K562 (cell line): ENCODE measurements around the gene DLX2. TPM values are rescaled to one million over a fixed set of nuclear protein-coding genes. Genes with fewer than 3 reads are reported as not detected.

Experiments used
- ATAC-seq: fragments of 200-7000 bp; cut with Tn5 transposase; 3 replicates; pipeline ENCODE4 v1.9.1; 2020; ENCODE audit warnings: moderate library complexity
- BruUV-seq: library from RNA; stranded (reverse); fragments of 400-500 nt; replicated peaks from 2 replicates; lab custom pipeline; 2021; lab: Mats Ljungman, UMichigan
- CTCF ChIA-PET: fragments of 300-600 bp; formaldehyde crosslinking; extraction: SDS; loops from one replicate; lab custom pipeline; 2021; ENCODE audit warnings: low intra/inter-chr PET ratio; lab: Yijun Ruan, JAX
- POLR2A ChIA-PET: fragments of 300-600, 350-650 bp; sonication (Branson Sonifier 250); formaldehyde crosslinking; extraction: SDS; loops from one replicate; lab custom pipeline; 2021; ENCODE audit warnings: antibody characterized with exemption, inconsistent platforms; lab: Yijun Ruan, JAX
- DNase-seq, 4 experiments: peaks; one replicate each; pipeline versions ENCODE4 v3.0.0 to v3.0.0-alpha.2; 2011 to 2018; ENCODE audit warnings: low spot score in 3 of 4, mixed read lengths in 3 of 4; ENCODE audit errors: extremely low read depth in 1 of 4
- FAIRE-seq: peaks from 2 replicates; lab custom pipeline; 2011; peaks lifted over from hg19 to GRCh38; lab: Jason Lieb, UNC
- H2AFZ ChIP-seq: 2 replicates; pipeline ENCODE4 v1.6.0; 2011; ENCODE audit warnings: low read depth, low read length, control low read depth, inconsistent platforms
- H3K27ac ChIP-seq: fragments of 200-600 bp; 3 replicates; pipeline ENCODE4 v1.8.0; 2011; ENCODE audit warnings: low read depth, mild to moderate bottlenecking, control low read depth, inconsistent platforms, low read length, moderate library complexity, mixed read lengths; ENCODE audit errors: extremely low read depth
- H3K27me3 ChIP-seq, 2 experiments: fragments of 300-600 bp in 1 of 2; 2 replicates in 1 of 2; 3 replicates in 1 of 2; pipeline versions ENCODE4 v1.6.0 to v1.8.0; 2011; ENCODE audit warnings: inconsistent platforms in 2 of 2, low read length in 2 of 2, mild to moderate bottlenecking in 1 of 2, mixed read lengths in 1 of 2, moderate library complexity in 1 of 2; ENCODE audit not compliant: control insufficient read depth in 2 of 2, insufficient read depth in 2 of 2
- H3K36me3 ChIP-seq: fragments of 300-600 bp; 3 replicates; pipeline ENCODE4 v1.8.0; 2011; ENCODE audit warnings: mild to moderate bottlenecking, low read length, inconsistent platforms; ENCODE audit not compliant: control insufficient read depth, insufficient read depth
- H3K4me1 ChIP-seq, 2 experiments: fragments of 200-600 bp in 1 of 2; replicated peaks in 1 of 2; 2 replicates in 1 of 2; 3 replicates in 1 of 2; pipeline versions ENCODE4 v1.5.1 to v1.8.0; 2011; ENCODE audit warnings: inconsistent platforms in 2 of 2, low read length in 2 of 2, mild to moderate bottlenecking in 1 of 2, mixed read lengths in 1 of 2, moderate library complexity in 1 of 2; ENCODE audit not compliant: control insufficient read depth in 2 of 2, insufficient read depth in 2 of 2
- H3K4me2 ChIP-seq: 2 replicates; pipeline ENCODE4 v1.6.1; 2011; ENCODE audit warnings: low read length, control low read depth, inconsistent platforms, mixed read lengths; ENCODE audit not compliant: insufficient read depth
- H3K4me3 ChIP-seq: fragments of 200-600 bp; sonication (generic), shearing (Covaris generic); 2 replicates; pipeline ENCODE4 v1.5.1; 2016; ENCODE audit warnings: control low read depth, inconsistent platforms
- H3K79me2 ChIP-seq: fragments of 200-600 bp; 3 replicates; pipeline ENCODE4 v1.8.0; 2011; ENCODE audit warnings: low read length, inconsistent platforms; ENCODE audit not compliant: control insufficient read depth, insufficient read depth
- H3K9ac ChIP-seq, 2 experiments: 2 replicates each; pipeline versions ENCODE4 v1.6.0 to v1.6.1; 2011; ENCODE audit warnings: low read depth in 2 of 2, low read length in 2 of 2, control low read depth in 1 of 2, inconsistent platforms in 1 of 2, mild to moderate bottlenecking in 1 of 2, mixed read lengths in 1 of 2; ENCODE audit not compliant: insufficient read depth in 1 of 2
- H3K9me1 ChIP-seq: one replicate; pipeline ENCODE4 v1.6.0; 2011; ENCODE audit warnings: inconsistent platforms, mild to moderate bottlenecking, low read length, moderate library complexity; ENCODE audit not compliant: control insufficient read depth, insufficient read depth
- H3K9me3 ChIP-seq: replicated peaks from 2 replicates; pipeline ENCODE4 v1.5.1; 2011; ENCODE audit warnings: low read depth, low read length, inconsistent platforms; ENCODE audit not compliant: control insufficient read depth, insufficient read depth
- H4K20me1 ChIP-seq: replicated peaks from 2 replicates; pipeline ENCODE4 v1.6.1; 2011; ENCODE audit warnings: low read length, inconsistent platforms, mixed read lengths; ENCODE audit not compliant: control insufficient read depth, insufficient read depth
- EWSR1 ChIP-seq: fragments of 450-650 bp; IDR thresholded peaks from 2 replicates; pipeline ENCODE4 v1.6.1; 2018; ENCODE audit warnings: borderline replicate concordance, mild to moderate bottlenecking, low read depth, moderate library complexity; ENCODE audit not compliant: partially characterized antibody
- MEF2D ChIP-seq: conservative IDR thresholded peaks from 2 replicates; pipeline ENCODE4 v1.6.1; 2016; ENCODE audit warnings: low read depth, missing genetic modification characterization, missing compliant biosample characterization
- NKRF ChIP-seq: fragments of 450-650 bp; IDR thresholded peaks from 2 replicates; pipeline ENCODE4 v1.6.1; 2016; ENCODE audit warnings: borderline replicate concordance
- PCBP1 ChIP-seq: fragments of 200-400 bp; formaldehyde crosslinking; IDR thresholded peaks from 2 replicates; pipeline ENCODE4 v1.6.1; 2018; ENCODE audit warnings: mild to moderate bottlenecking, low read depth, low read length; ENCODE audit not compliant: poor library complexity, severe bottlenecking
- RREB1 ChIP-seq: fragments of 250-450 bp; sonication (Bioruptor Pico); IDR thresholded peaks from 2 replicates; pipeline ENCODE4 v1.4.0; 2020
- WGBS: fragments of 100-300 bp; shearing (Covaris generic); methylation state at CpG from one replicate; pipeline ENCODE4 v1.1.6; 2016; ENCODE audit warnings: low coverage, mixed read lengths; ENCODE audit not compliant: insufficient coverage; ENCODE audit errors: missing lambda C conversion rate; 5-methylcytosine and 5-hydroxymethylcytosine counted together
- in situ Hi-C: fragments of 300-500 bp; cut with MboI; formaldehyde crosslinking; loops from 4 replicates; pipeline ENCODE4 v1.15.0; 2018; ENCODE audit warnings: inconsistent platforms, mixed read lengths
- intact Hi-C: fragments of 100-400 bp; cut with micrococcal nuclease; formaldehyde crosslinking; loops from 2 replicates; pipeline ENCODE4 v1.14.2; 2022
- polyA plus RNA-seq, 8 experiments: library from polyadenylated mRNA; depleted of rRNA in 4 of 8; stranded (reverse) in 5 of 8; unstranded in 3 of 8; fragments of >200 nt; fragmentation: Nextera tagmentation in 2 of 8; fragmentation: Illumina TruSeq in 1 of 8; extraction: Ambion mirVana in 2 of 8; extraction: Trizol in 1 of 8; gene quantifications; 2 replicates each; pipeline versions ENCODE4 v1.2.1 to v1.2.3, GENCODE V29; 2011 to 2014; ENCODE audit warnings: inconsistent platforms in 1 of 8, missing spikeins in 1 of 8
- total RNA-seq, 7 experiments: library from RNA; depleted of rRNA in 6 of 7; stranded (reverse); fragments of >200 nt in 6 of 7; fragmentation: Illumina TruSeq in 2 of 7; extraction: Trizol in 2 of 7; gene quantifications; 2 replicates each; pipeline versions ENCODE4 v1.2.1 to v1.2.3, GENCODE V29; 2011 to 2021; ENCODE audit warnings: low replicate concordance in 1 of 7

DLX2 gene
- total and polyA plus RNA-seq, 9 of the 15 experiments (the other 6 are each of a cell fraction or from before 2014, with no cell fraction given): 0.14 to 4.3 (median 0.86) TPM

DNA sequence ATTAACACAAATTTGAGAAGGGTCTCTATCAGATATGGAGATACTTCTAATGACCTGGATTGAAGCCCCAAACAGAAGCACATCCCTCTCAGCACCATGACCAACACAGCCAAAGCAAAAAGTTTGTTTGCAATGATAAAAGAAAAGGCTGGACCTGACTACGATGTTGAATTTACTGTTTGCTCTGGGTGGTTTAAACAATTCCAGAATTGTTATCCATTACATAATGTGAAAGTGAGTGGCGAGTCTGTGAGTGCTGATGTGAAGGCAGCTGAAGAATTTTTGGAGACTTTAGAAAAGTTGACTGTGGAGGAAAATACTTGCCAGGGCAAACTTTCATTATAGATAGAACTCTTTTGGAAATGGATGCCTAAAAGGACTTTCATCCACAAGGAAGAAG is 17.4 kb upstream of the DLX2 start:
- Histone ChIP-seq H2AFZ (no peak overlapping the region), H3K79me2 (no peaks in the 10 kb centered on the region), H3K27ac (no peak overlapping the region), H3K9me3 (no peaks in the 10 kb centered on the region), H4K20me1 (no peaks in the 10 kb centered on the region), H3K9me1 (no peaks in the 10 kb centered on the region), H3K27me3 (peaks cover 11 to 15% of the 10 kb centered on the region in 2 experiments; a peak in 4 of 5 replicates), H3K9ac (no peak overlapping the region), H3K36me3 (no peaks in the 10 kb centered on the region), H3K4me1 (no peaks in the 10 kb centered on the region), H3K4me2 (no peak overlapping the region), H3K4me3 (no peak overlapping the region)
- ATAC-seq (no peak), FAIRE-seq (no peak), DNase-seq (no peak)
- WGBS: 4% methylated on average over 2 of the region's 2 CpGs
- CTCF ChIA-PET: no interaction called here
- BruUV-seq: no TSS peak
- TF ChIP-seq NKRF (no peak), EWSR1 (no peak), RREB1 (no peak), MEF2D (tag) (no peak), PCBP1 (no peak)
- in situ Hi-C loops: loop anchor here (25.0 kb wide), 1 partner anchor 1158 kb away; no protein-coding TSS in a partner anchor
- intact Hi-C loops: no loop called here
- POLR2A ChIA-PET: interaction anchor here (0.6 to 1.1 kb wide), 4 partner anchors 129 to 1651 kb away, joined by 3 to 6 read pairs (median 3); no protein-coding TSS in a partner anchor
